GM23338 (cell line): ENCODE measurements around the gene UBE2D3. TPM values are rescaled to one million over a fixed set of nuclear protein-coding genes. Genes with fewer than 3 reads are reported as not detected.
A peak's percentile ranks its signal among the peaks of the same experiment; 100 is the strongest.

Experiments used
- ATAC-seq: fragments of 200-7000 bp; cut with Tn5 transposase; 3 replicates; pipeline ENCODE4 v1.9.1; 2020
- DNase-seq: peaks from one replicate; pipeline ENCODE4 v3.0.0-alpha.2; 2015; ENCODE audit warnings: low spot score
- H2AFZ ChIP-seq: fragments of 200-600 bp; sonication (generic); 2 replicates; pipeline ENCODE4 v1.8.0; 2016; ENCODE audit warnings: antibody characterized with exemption, mild to moderate bottlenecking, moderate library complexity
- H3F3A ChIP-seq: fragments of 200-600 bp; sonication (generic); replicated peaks from 2 replicates; pipeline ENCODE4 v1.8.0; 2017; ENCODE audit warnings: antibody characterized with exemption, mixed run types, low read depth
- H3K27ac ChIP-seq: fragments of 200-600 bp; sonication (generic); 2 replicates; pipeline ENCODE4 v1.6.1; 2016; ENCODE audit warnings: low read depth
- H3K27me3 ChIP-seq: fragments of 200-600 bp; sonication (generic); 2 replicates; pipeline ENCODE4 v1.8.0; 2016; ENCODE audit warnings: mild to moderate bottlenecking, mixed run types, moderate library complexity; ENCODE audit not compliant: insufficient read depth
- H3K36me3 ChIP-seq: fragments of 200-600 bp; sonication (generic); 2 replicates; pipeline ENCODE4 v1.8.0; 2016; ENCODE audit warnings: mild to moderate bottlenecking; ENCODE audit not compliant: insufficient read depth
- H3K4me1 ChIP-seq: fragments of 200-600 bp; sonication (generic); 2 replicates; pipeline ENCODE4 v1.8.0; 2016; ENCODE audit warnings: mild to moderate bottlenecking, moderate library complexity; ENCODE audit not compliant: insufficient read depth
- H3K4me2 ChIP-seq: fragments of 200-600 bp; sonication (generic); 2 replicates; pipeline ENCODE4 v1.7.1; 2017; ENCODE audit warnings: mixed run types
- H3K4me3 ChIP-seq: fragments of 200-600 bp; sonication (generic); 2 replicates; pipeline ENCODE4 v1.6.1; 2016; ENCODE audit warnings: mixed run types
- H3K79me2 ChIP-seq: fragments of 200-600 bp; sonication (generic); replicated peaks from 2 replicates; pipeline ENCODE4 v1.8.0; 2017; ENCODE audit warnings: mild to moderate bottlenecking; ENCODE audit not compliant: insufficient read depth
- H3K9me2 ChIP-seq: fragments of 200-600 bp; sonication (generic); 2 replicates; pipeline ENCODE4 v1.8.0; 2017; ENCODE audit not compliant: insufficient read depth
- H4K20me1 ChIP-seq: fragments of 200-600 bp; sonication (generic); replicated peaks from 2 replicates; pipeline ENCODE4 v1.8.0; 2017; ENCODE audit warnings: mild to moderate bottlenecking; ENCODE audit not compliant: insufficient read depth
- H3K27ac Mint-ChIP-seq: 2 replicates; pipeline ENCODE4 v1.8.0; 2020; ENCODE audit warnings: inconsistent platforms, mild to moderate bottlenecking, moderate library complexity, mixed read lengths
- H3K27me3 Mint-ChIP-seq: 3 replicates; pipeline ENCODE4 v1.8.0; 2022; ENCODE audit warnings: low read depth, mild to moderate bottlenecking, moderate library complexity, mixed read lengths, inconsistent platforms; ENCODE audit not compliant: insufficient read depth, poor library complexity
- H3K36me3 Mint-ChIP-seq: 3 replicates; pipeline ENCODE4 v1.8.0; 2021; ENCODE audit warnings: low read depth, mild to moderate bottlenecking, inconsistent platforms, moderate library complexity, mixed read lengths
- H3K4me1 Mint-ChIP-seq: 3 replicates; pipeline ENCODE4 v1.8.0; 2020; ENCODE audit warnings: mild to moderate bottlenecking, inconsistent platforms, mixed read lengths
- H3K4me3 Mint-ChIP-seq: 3 replicates; pipeline ENCODE4 v1.8.0; 2021; ENCODE audit warnings: moderate library complexity, mild to moderate bottlenecking, inconsistent platforms, mixed read lengths
- H3K9me3 Mint-ChIP-seq: 3 replicates; pipeline ENCODE4 v1.8.0; 2020; ENCODE audit warnings: moderate library complexity, mild to moderate bottlenecking, inconsistent platforms, mixed read lengths
- CREB1 ChIP-seq: fragments of 250-450 bp; sonication (Bioruptor Pico); IDR thresholded peaks from 2 replicates; pipeline ENCODE4 v1.5.0; 2020; ENCODE audit warnings: low read depth, mild to moderate bottlenecking, moderate library complexity
- JUNB ChIP-seq: IDR thresholded peaks from one replicate; pipeline ENCODE4 v1.6.1; 2016; ENCODE audit warnings: antibody characterized with exemption; ENCODE audit not compliant: unreplicated experiment
- REST ChIP-seq: IDR thresholded peaks from one replicate; pipeline ENCODE4 v1.6.1; 2018; ENCODE audit warnings: antibody characterized with exemption; ENCODE audit not compliant: unreplicated experiment
- ZNF114 ChIP-seq: fragments of 250-450 bp; sonication (Bioruptor Pico); IDR thresholded peaks from 2 replicates; pipeline ENCODE4 v1.5.0; 2020; ENCODE audit warnings: mild to moderate bottlenecking, moderate library complexity
- ZNF331 ChIP-seq: fragments of 250-450 bp; sonication (Bioruptor Pico); IDR thresholded peaks from 2 replicates; pipeline ENCODE4 v1.5.0; 2020; ENCODE audit warnings: low read depth, mild to moderate bottlenecking, moderate library complexity
- ZNF462 ChIP-seq: fragments of 250-450 bp; sonication (Bioruptor Pico); IDR thresholded peaks from 2 replicates; pipeline ENCODE4 v1.5.0; 2020; ENCODE audit warnings: mild to moderate bottlenecking, moderate library complexity
- polyA plus RNA-seq: library from polyadenylated mRNA; unstranded; fragments of >200 nt; fragmentation: Nextera tagmentation; extraction: Ambion mirVana; gene quantifications from 2 replicates; pipeline ENCODE4 v1.2.1, GENCODE V29; 2016
- total RNA-seq: library from RNA; depleted of rRNA; stranded (reverse); fragments of >200 nt; shearing (Covaris generic); gene quantifications from 2 replicates; pipeline ENCODE4 v1.2.3, GENCODE V29; 2014

The UBE2D3 gene
- total and polyA plus RNA-seq, 2 experiments from 2014 or later, result 250 to 498 TPM

DNA sequence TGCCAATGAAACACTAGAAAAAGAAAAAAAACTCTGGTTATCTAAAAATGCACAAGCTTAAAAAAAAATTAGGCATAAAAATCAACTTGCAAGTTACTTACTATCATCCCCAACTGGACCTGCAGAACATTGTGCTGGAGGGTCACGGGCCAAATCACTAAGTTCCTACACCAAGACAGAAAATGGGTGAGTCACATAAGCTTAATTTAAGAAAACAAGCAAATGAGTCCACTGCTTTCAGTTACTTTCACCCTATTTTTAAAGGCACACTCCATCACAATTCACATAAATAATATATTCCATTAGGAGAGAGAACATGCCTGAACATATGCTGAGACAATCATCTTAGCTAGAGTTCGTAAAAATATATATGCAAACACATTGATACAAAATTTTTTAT lies 17.7 kb downstream of the UBE2D3 start:
- DNase-seq (no peak), ATAC-seq (no peak)
- no peak for TF ChIP-seq JUNB
- peaks cover 57% of the 10 kb centered on the region for H3K36me3 Mint-ChIP-seq
- H3K4me1 Mint-ChIP-seq, result peaks cover 28% of the 10 kb centered on the region
- H3K79me2 ChIP-seq, result peaks cover 99% of the 10 kb centered on the region
- H3F3A ChIP-seq, result no peaks in the 10 kb centered on the region
- H3K4me1 ChIP-seq, result peaks cover 10% of the 10 kb centered on the region; the same call in 1 of the 2 replicates
- no peak overlapping the region for H2AFZ ChIP-seq
- H3K27ac Mint-ChIP-seq, result 0 out of 2 replicates have a peak overlapping the region, but pooled peaks have one; percentile 57
- peaks cover 53% of the 10 kb centered on the region for H4K20me1 ChIP-seq
- H3K4me3 Mint-ChIP-seq, result no peak overlapping the region
- H3K4me2 ChIP-seq, result no peak overlapping the region
- H3K27me3 ChIP-seq, result no peaks in the 10 kb centered on the region
- no peaks in the 10 kb centered on the region for H3K9me3 Mint-ChIP-seq
- H3K36me3 ChIP-seq, result peaks cover 25% of the 10 kb centered on the region
- H3K4me3 ChIP-seq, result no peak overlapping the region
- H3K9me2 ChIP-seq, result no peaks in the 10 kb centered on the region
- H3K27ac ChIP-seq, result no peak overlapping the region
- H3K27me3 Mint-ChIP-seq, result peaks cover 7% of the 10 kb centered on the region

GRCh38 chr4:102809190-102809589 lies 18.2 kb downstream of the UBE2D3 start:
- no peak for DNase-seq
- Mint-ChIP-seq H3K4me1 (peaks cover 25% of the 10 kb centered on the region), H3K9me3 (no peaks in the 10 kb centered on the region), H3K36me3 (peaks cover 58% of the 10 kb centered on the region), H3K4me3 (no peak overlapping the region), H3K27ac (no peak overlapping the region), H3K27me3 (peaks cover 7% of the 10 kb centered on the region)
- H3K9me2 ChIP-seq, result no peaks in the 10 kb centered on the region
- H3K36me3 ChIP-seq, result peaks cover 25% of the 10 kb centered on the region
- H3K4me1 ChIP-seq, result peaks cover 7% of the 10 kb centered on the region; the same call in 1 of the 2 replicates
- no peak overlapping the region for H3K27ac ChIP-seq
- H3K79me2 ChIP-seq, result peaks cover 99% of the 10 kb centered on the region
- no peak overlapping the region for H3K4me3 ChIP-seq
- H2AFZ ChIP-seq, result no peak overlapping the region
- no peak for ATAC-seq
- no peak overlapping the region for H3K4me2 ChIP-seq
- H3F3A ChIP-seq, result no peaks in the 10 kb centered on the region
- H3K27me3 ChIP-seq, result no peaks in the 10 kb centered on the region
- peaks cover 53% of the 10 kb centered on the region for H4K20me1 ChIP-seq
- TF ChIP-seq JUNB, result no peak
- TF ChIP-seq CREB1, result no peak

DNA sequence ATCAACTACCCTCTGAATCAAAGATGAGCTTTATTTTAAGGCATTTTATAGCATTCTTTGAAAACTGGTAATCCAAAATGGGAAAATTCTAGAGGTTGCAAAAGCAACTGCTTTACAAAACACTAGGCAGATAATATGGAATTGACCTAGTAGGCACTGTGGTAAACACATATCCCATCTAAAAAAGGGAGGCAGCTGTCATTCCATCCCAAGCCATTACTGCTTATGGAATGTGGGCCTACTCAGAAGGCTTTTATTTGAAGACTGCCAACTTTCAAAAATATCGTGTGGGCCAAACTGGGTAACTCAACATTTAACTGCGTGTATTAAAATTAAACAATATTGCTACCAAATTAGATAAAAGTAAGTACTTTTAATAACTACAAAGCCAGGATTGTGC lies 19.3 kb downstream of the UBE2D3 start:
- no peak for DNase-seq
- Histone ChIP-seq H3K4me2 (no peak overlapping the region), H3K4me3 (no peak overlapping the region), H2AFZ (no peak overlapping the region), H3K27ac (no peak overlapping the region), H3K36me3 (peaks cover 25% of the 10 kb centered on the region), H3K9me2 (no peaks in the 10 kb centered on the region), H3K4me1 (no peaks in the 10 kb centered on the region), H4K20me1 (peaks cover 52% of the 10 kb centered on the region), H3K79me2 (peaks cover 96% of the 10 kb centered on the region), H3K27me3 (no peaks in the 10 kb centered on the region), H3F3A (no peaks in the 10 kb centered on the region)
- Mint-ChIP-seq H3K36me3 (peaks cover 65% of the 10 kb centered on the region), H3K27ac (no peak overlapping the region), H3K9me3 (no peaks in the 10 kb centered on the region), H3K27me3 (peaks cover 7% of the 10 kb centered on the region), H3K4me1 (peaks cover 17% of the 10 kb centered on the region), H3K4me3 (no peak overlapping the region)
- no peak for ATAC-seq
- TF ChIP-seq ZNF114 (CRISPR knock-in tag), result no peak
- no peak for TF ChIP-seq ZNF462 (CRISPR knock-in tag)
- no peak for TF ChIP-seq ZNF331 (CRISPR knock-in tag)
- TF ChIP-seq REST, result no peak
